Neural cell (in vitro differentiated cells): Measurements from ENCODE around the gene PTPRT.

ENCODE experiments used
- TAF1 ChIP-seq: IDR thresholded peaks from 2 replicates; pipeline ENCODE4 v1.6.1; 2012; ENCODE audit warnings: low read depth
- TF ChIP-seq, protein P1 (sequence below): fragments of 450-650 bp; IDR thresholded peaks from 2 replicates; pipeline ENCODE4 v1.5.1; 2014; ENCODE audit warnings: antibody characterized with exemption, mild to moderate bottlenecking, moderate library complexity; ENCODE audit not compliant: poor library complexity, severe bottlenecking

DNA sequence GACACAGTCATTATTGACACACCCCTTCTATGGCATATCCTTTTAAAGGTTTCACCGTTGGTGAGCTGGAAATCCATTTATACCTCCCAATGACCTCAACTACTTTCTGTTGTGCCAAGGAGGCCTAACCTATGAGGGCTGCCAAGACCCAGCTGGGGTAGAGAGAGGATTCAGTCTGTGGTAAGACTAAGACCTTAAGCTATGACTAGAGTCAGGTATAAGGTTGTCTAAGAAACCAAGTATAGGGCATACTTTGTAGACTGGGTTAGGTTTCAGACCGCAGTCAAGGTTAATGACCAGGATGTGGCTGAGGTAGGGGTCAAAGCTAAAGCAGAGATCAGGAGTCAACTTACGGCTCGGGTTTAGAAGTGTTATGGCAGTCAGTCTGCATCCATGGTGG, 930.3 kb downstream of the PTPRT start:
- TF ChIP-seq, protein P1, sequence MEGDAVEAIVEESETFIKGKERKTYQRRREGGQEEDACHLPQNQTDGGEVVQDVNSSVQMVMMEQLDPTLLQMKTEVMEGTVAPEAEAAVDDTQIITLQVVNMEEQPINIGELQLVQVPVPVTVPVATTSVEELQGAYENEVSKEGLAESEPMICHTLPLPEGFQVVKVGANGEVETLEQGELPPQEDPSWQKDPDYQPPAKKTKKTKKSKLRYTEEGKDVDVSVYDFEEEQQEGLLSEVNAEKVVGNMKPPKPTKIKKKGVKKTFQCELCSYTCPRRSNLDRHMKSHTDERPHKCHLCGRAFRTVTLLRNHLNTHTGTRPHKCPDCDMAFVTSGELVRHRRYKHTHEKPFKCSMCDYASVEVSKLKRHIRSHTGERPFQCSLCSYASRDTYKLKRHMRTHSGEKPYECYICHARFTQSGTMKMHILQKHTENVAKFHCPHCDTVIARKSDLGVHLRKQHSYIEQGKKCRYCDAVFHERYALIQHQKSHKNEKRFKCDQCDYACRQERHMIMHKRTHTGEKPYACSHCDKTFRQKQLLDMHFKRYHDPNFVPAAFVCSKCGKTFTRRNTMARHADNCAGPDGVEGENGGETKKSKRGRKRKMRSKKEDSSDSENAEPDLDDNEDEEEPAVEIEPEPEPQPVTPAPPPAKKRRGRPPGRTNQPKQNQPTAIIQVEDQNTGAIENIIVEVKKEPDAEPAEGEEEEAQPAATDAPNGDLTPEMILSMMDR: no peak
- no peak for TF ChIP-seq TAF1
